GOT3 (cell line): ENCODE results near the gene MNS1.
"Not testable (repeated sequence)": the region's sequence is repeated elsewhere in the genome, so short reads cannot be mapped to it uniquely, and the experiment has no call there.

Experiments used
- DNase-seq: peaks from one replicate; lab custom pipeline; 2025; ENCODE audit warnings: mixed read lengths; lab: John Stamatoyannopoulos, UW

Gene MNS1

GRCh38 chr15:56445746-56446145 lies 19.2 kb downstream of the MNS1 start:
- DNase-seq = no peak

GRCh38 chr15:56442354-56442753 lies 22.6 kb downstream of the MNS1 start:
- no peak for DNase-seq

GRCh38 chr15:56440214-56440770 lies 24.6 kb downstream of the MNS1 start:
- DNase-seq = no peak

- no peak for DNase-seq
Observed at GRCh38 chr15:56432304-56432703, 32.6 kb downstream of the MNS1 start.

GRCh38 chr15:56428821-56429458 lies 36.0 kb downstream of the MNS1 start:
- no peak for DNase-seq

GRCh38 chr15:56425976-56426375 lies 39.0 kb downstream of the MNS1 start:
- no peak for DNase-seq

GRCh38 chr15:56425276-56425675 lies 39.7 kb downstream of the MNS1 start:
- no peak for DNase-seq

GRCh38 chr15:56413114-56413733 lies 51.7 kb downstream of the MNS1 start:
- DNase-seq = not testable (repeated sequence)

GRCh38 chr15:56411122-56411749 lies 53.7 kb downstream of the MNS1 start:
- DNase-seq = no peak

GRCh38 chr15:56410721-56411120 lies 54.2 kb downstream of the MNS1 start:
- no peak for DNase-seq

GRCh38 chr15:56399209-56399608 lies 65.7 kb downstream of the MNS1 start:
- not testable (repeated sequence) for DNase-seq

- not testable (repeated sequence) for DNase-seq
Observed at GRCh38 chr15:56397325-56397724, 67.6 kb downstream of the MNS1 start.

GRCh38 chr15:56394909-56395308 lies 70.0 kb downstream of the MNS1 start:
- DNase-seq = no peak

- DNase-seq = no peak
Observed at GRCh38 chr15:56393277-56393676, 71.7 kb downstream of the MNS1 start.

GRCh38 chr15:56390739-56391267 lies 74.1 kb downstream of the MNS1 start:
- no peak for DNase-seq

- no peak for DNase-seq
Observed at GRCh38 chr15:56385908-56386307, 79.0 kb downstream of the MNS1 start.

- DNase-seq = no peak
Observed at GRCh38 chr15:56383010-56383409, 81.9 kb downstream of the MNS1 start.
